SK-N-SH (cell line): Measurements from ENCODE around the gene PCNX1. TPM values are rescaled to one million over a fixed set of nuclear protein-coding genes. Genes with fewer than 3 reads are reported as not detected.

Experiments
- CTCF ChIA-PET: fragments of 300-600, 350-600 bp; formaldehyde crosslinking; extraction: SDS; loops from one replicate; lab custom pipeline; 2021; lab: Yijun Ruan, JAX
- POLR2A ChIA-PET: fragments of 350-600 bp; sonication (Branson Sonifier 250); formaldehyde crosslinking; extraction: SDS; loops from one replicate; lab custom pipeline; 2020; ENCODE audit warnings: antibody characterized with exemption, inconsistent platforms; lab: Yijun Ruan, JAX
- DNase-seq: peaks from one replicate; pipeline ENCODE4 v3.0.0; 2012
- H2AFZ ChIP-seq: fragments of 200-600 bp; sonication (generic); 2 replicates; pipeline ENCODE4 v1.8.1; 2016; ENCODE audit warnings: antibody characterized with exemption, mild to moderate bottlenecking, low read depth
- H3F3A ChIP-seq: fragments of 200-600 bp; sonication (generic); replicated peaks from 2 replicates; pipeline ENCODE3; 2016; ENCODE audit warnings: antibody characterized with exemption, mild to moderate bottlenecking; ENCODE audit not compliant: insufficient read depth
- H3K27ac ChIP-seq, 2 experiments: fragments of 200-500 bp in 1 of 2; fragments of 200-600 bp in 1 of 2; sonication (Bioruptor generic) in 1 of 2; sonication (generic), shearing (Covaris generic) in 1 of 2; 2 replicates each; pipeline versions ENCODE4 v1.5.1 to v1.6.1; 2014 to 2016; ENCODE audit warnings: low read depth in 2 of 2, inconsistent platforms in 1 of 2, low read length in 1 of 2, mild to moderate bottlenecking in 1 of 2, mixed read lengths in 1 of 2
- H3K27me3 ChIP-seq: fragments of 200-600 bp; sonication (generic), shearing (Covaris generic); 2 replicates; pipeline ENCODE4 v1.6.1; 2016; ENCODE audit warnings: mixed run types; ENCODE audit not compliant: insufficient read depth
- H3K36me3 ChIP-seq, 2 experiments: fragments of 200-500 bp in 1 of 2; fragments of 200-600 bp in 1 of 2; sonication (Bioruptor generic) in 1 of 2; sonication (generic) in 1 of 2; replicated peaks in 1 of 2; 2 replicates each; pipeline versions ENCODE3 to v1.5.1; 2014 to 2016; ENCODE audit warnings: low read length in 1 of 2, mild to moderate bottlenecking in 1 of 2; ENCODE audit not compliant: insufficient read depth in 2 of 2, control insufficient read depth in 1 of 2
- H3K4me1 ChIP-seq, 2 experiments: fragments of 200-500 bp in 1 of 2; fragments of 200-600 bp in 1 of 2; sonication (Bioruptor generic) in 1 of 2; sonication (generic), shearing (Covaris generic) in 1 of 2; 2 replicates each; pipeline versions ENCODE4 v1.5.1 to v1.6.1; 2014 to 2016; ENCODE audit warnings: low read depth in 1 of 2, low read length in 1 of 2, mixed run types in 1 of 2; ENCODE audit not compliant: insufficient read depth in 2 of 2, control insufficient read depth in 1 of 2
- H3K4me2 ChIP-seq: fragments of 200-600 bp; sonication (generic), shearing (Covaris generic); 2 replicates; pipeline ENCODE4 v1.6.1; 2017; ENCODE audit warnings: mixed run types
- H3K4me3 ChIP-seq, 2 experiments: fragments of 200-500 bp in 1 of 2; fragments of 200-600 bp in 1 of 2; sonication (Bioruptor generic) in 1 of 2; sonication (generic), shearing (Covaris generic) in 1 of 2; 2 replicates each; pipeline versions ENCODE4 v1.5.1 to v1.8.1; 2014 to 2016; ENCODE audit warnings: low read depth in 2 of 2, inconsistent platforms in 1 of 2, low read length in 1 of 2, mild to moderate bottlenecking in 1 of 2, mixed read lengths in 1 of 2, moderate library complexity in 1 of 2
- H3K79me2 ChIP-seq: fragments of 200-600 bp; sonication (generic); 2 replicates; pipeline ENCODE4 v1.8.1; 2017; ENCODE audit warnings: mild to moderate bottlenecking; ENCODE audit not compliant: insufficient read depth
- H3K9ac ChIP-seq: fragments of 200-600 bp; sonication (generic); 2 replicates; pipeline ENCODE4 v1.6.1; 2017; ENCODE audit warnings: mixed run types
- H3K9me2 ChIP-seq: fragments of 200-600 bp; sonication (generic); 2 replicates; pipeline ENCODE4 v1.6.1; 2017; ENCODE audit warnings: mixed run types
- H3K9me3 ChIP-seq: fragments of 200-600 bp; sonication (generic); 2 replicates; pipeline ENCODE4 v1.6.1; 2017; ENCODE audit warnings: mixed run types, mild to moderate bottlenecking, moderate library complexity
- H4K20me1 ChIP-seq: fragments of 200-600 bp; sonication (generic); 2 replicates; pipeline ENCODE4 v1.6.1; 2017; ENCODE audit warnings: mild to moderate bottlenecking, mixed run types; ENCODE audit not compliant: insufficient read depth
- ELF1 ChIP-seq: IDR thresholded peaks from 2 replicates; pipeline ENCODE4 v1.4.0; 2012
- FOXJ3 ChIP-seq: sonication (generic); formaldehyde crosslinking; IDR thresholded peaks from 2 replicates; pipeline ENCODE4 v1.5.1; 2020; ENCODE audit warnings: mild to moderate bottlenecking, missing genetic modification reagents
- GABPA ChIP-seq: IDR thresholded peaks from 2 replicates; pipeline ENCODE4 v1.4.0; 2012; ENCODE audit warnings: low read depth, mild to moderate bottlenecking
- GATA2 ChIP-seq: sonication (generic); formaldehyde crosslinking; IDR thresholded peaks from 2 replicates; pipeline ENCODE4 v1.5.0; 2020; ENCODE audit warnings: mild to moderate bottlenecking, missing genetic modification reagents
- MXI1 ChIP-seq: IDR thresholded peaks from 2 replicates; pipeline ENCODE4 v1.6.1; 2012; ENCODE audit warnings: mild to moderate bottlenecking, low read depth, low read length, improper control_type of control experiment
- NFIC ChIP-seq: IDR thresholded peaks from 2 replicates; pipeline ENCODE4 v1.4.0; 2012; ENCODE audit warnings: borderline replicate concordance
- NRF1 ChIP-seq: IDR thresholded peaks from 2 replicates; pipeline ENCODE4 v1.6.1; 2012; ENCODE audit warnings: low read depth, mild to moderate bottlenecking, low read length
- POLR2AphosphoS5 ChIP-seq: IDR thresholded peaks from 2 replicates; pipeline ENCODE4 v1.6.1; 2012; ENCODE audit warnings: low read depth, low read length
- RXRA ChIP-seq: IDR thresholded peaks from 2 replicates; pipeline ENCODE4 v1.4.0; 2012; ENCODE audit warnings: low read depth, mild to moderate bottlenecking, borderline replicate concordance
- TAF1 ChIP-seq: IDR thresholded peaks from 2 replicates; pipeline ENCODE4 v1.6.1; 2012; ENCODE audit warnings: low read depth, mild to moderate bottlenecking, low read length, moderate library complexity, borderline replicate concordance
- WGBS: methylation state at CpG from one replicate; pipeline ENCODE4 v1.1.6; 2017; ENCODE audit warnings: low lambda C conversion rate; 5-methylcytosine and 5-hydroxymethylcytosine counted together
- polyA plus RNA-seq, 3 experiments: library from polyadenylated mRNA; depleted of rRNA; stranded (reverse); fragments of >200 nt; gene quantifications; 2 replicates each; pipeline ENCODE4 v1.2.3, GENCODE V29; 2012
- TF ChIP-seq, protein P1 (sequence below): fragments of 150-350 bp; IDR thresholded peaks from 2 replicates; pipeline ENCODE4 v1.6.1; 2017; ENCODE audit warnings: antibody characterized with exemption, low read length, low read depth, borderline replicate concordance
- TF ChIP-seq, protein P2 (sequence below): IDR thresholded peaks from 2 replicates; pipeline ENCODE4 v1.4.0; 2012; ENCODE audit warnings: low read depth
- TF ChIP-seq, protein P3 (sequence below): IDR thresholded peaks from 2 replicates; pipeline ENCODE4; 2012
- TF ChIP-seq, protein P4 (sequence below): fragments of 150-350 bp; IDR thresholded peaks from 2 replicates; pipeline ENCODE4 v1.6.1; 2016; ENCODE audit warnings: mild to moderate bottlenecking, low read depth, low read length
- TF ChIP-seq, protein P5 (sequence below): IDR thresholded peaks from 2 replicates; pipeline ENCODE4 v1.4.0; 2012; ENCODE audit warnings: low read depth, borderline replicate concordance

The PCNX1 gene
- polyA plus RNA-seq, 1 of the 3 experiments (the other 2 are of a cell fraction): 9.4 TPM

DNA sequence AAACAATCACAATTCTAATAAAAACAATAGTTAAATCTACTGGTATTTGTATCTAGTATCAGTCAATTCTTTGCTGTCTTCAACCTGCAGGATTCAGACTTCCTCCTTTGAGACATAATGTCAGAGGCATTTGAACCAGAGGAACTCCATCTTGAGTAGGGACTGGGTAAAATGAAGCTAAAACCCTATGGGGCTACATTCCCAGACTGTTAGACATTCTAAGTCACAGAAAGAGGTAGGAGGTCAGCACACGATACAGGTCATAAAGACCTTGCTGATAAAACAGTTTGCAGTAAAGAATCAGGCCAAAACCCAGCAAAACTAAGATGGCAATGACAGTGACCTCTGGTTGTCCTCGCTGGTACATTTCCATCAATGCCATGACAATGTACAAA, 49.8 kb upstream of the PCNX1 start:
- peak overlapping the region; percentile 32; the same call in 1 of the 2 replicates for H3K4me2 ChIP-seq
- ChIA-PET CTCF (interaction anchor here (1.5 kb wide), 1 partner anchor 39 kb away, joined by 3 read pairs; no protein-coding TSS in a partner anchor), POLR2A (no interaction called here)
- H3K9me3 ChIP-seq: no peaks in the 10 kb centered on the region
- H3K27ac ChIP-seq: peak overlapping the region in 1 of 2 experiments; percentile 38; a peak in 2 of 4 replicates
- no peaks in the 10 kb centered on the region for H3K9me2 ChIP-seq
- peak overlapping the region; percentile 35; the same call in 1 of the 2 replicates for H2AFZ ChIP-seq
- H3K36me3 ChIP-seq: no peaks in the 10 kb centered on the region
- no peaks in the 10 kb centered on the region for H3K79me2 ChIP-seq
- H3K4me1 ChIP-seq: peaks cover 0 to 10% of the 10 kb centered on the region in 2 experiments; a peak in 1 of 4 replicates
- no peaks in the 10 kb centered on the region for H3K27me3 ChIP-seq
- DNase-seq: no peak
- no peaks in the 10 kb centered on the region for H4K20me1 ChIP-seq
- TF ChIP-seq, protein P1, sequence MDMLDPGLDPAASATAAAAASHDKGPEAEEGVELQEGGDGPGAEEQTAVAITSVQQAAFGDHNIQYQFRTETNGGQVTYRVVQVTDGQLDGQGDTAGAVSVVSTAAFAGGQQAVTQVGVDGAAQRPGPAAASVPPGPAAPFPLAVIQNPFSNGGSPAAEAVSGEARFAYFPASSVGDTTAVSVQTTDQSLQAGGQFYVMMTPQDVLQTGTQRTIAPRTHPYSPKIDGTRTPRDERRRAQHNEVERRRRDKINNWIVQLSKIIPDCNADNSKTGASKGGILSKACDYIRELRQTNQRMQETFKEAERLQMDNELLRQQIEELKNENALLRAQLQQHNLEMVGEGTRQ: no peak
- TF ChIP-seq GATA2 (CRISPR knock-in tag): no peak
- TF ChIP-seq RXRA: no peak
- no peak for TF ChIP-seq TAF1
- TF ChIP-seq, protein P2, sequence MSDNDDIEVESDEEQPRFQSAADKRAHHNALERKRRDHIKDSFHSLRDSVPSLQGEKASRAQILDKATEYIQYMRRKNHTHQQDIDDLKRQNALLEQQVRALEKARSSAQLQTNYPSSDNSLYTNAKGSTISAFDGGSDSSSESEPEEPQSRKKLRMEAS: no peak
- TF ChIP-seq, protein P3, sequence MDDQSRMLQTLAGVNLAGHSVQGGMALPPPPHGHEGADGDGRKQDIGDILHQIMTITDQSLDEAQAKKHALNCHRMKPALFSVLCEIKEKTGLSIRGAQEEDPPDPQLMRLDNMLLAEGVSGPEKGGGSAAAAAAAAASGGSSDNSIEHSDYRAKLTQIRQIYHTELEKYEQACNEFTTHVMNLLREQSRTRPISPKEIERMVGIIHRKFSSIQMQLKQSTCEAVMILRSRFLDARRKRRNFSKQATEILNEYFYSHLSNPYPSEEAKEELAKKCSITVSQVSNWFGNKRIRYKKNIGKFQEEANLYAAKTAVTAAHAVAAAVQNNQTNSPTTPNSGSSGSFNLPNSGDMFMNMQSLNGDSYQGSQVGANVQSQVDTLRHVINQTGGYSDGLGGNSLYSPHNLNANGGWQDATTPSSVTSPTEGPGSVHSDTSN: no peak
- TF ChIP-seq GABPA: no peak
- TF ChIP-seq, protein P4, sequence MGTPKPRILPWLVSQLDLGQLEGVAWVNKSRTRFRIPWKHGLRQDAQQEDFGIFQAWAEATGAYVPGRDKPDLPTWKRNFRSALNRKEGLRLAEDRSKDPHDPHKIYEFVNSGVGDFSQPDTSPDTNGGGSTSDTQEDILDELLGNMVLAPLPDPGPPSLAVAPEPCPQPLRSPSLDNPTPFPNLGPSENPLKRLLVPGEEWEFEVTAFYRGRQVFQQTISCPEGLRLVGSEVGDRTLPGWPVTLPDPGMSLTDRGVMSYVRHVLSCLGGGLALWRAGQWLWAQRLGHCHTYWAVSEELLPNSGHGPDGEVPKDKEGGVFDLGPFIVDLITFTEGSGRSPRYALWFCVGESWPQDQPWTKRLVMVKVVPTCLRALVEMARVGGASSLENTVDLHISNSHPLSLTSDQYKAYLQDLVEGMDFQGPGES: no peak
- no peak for TF ChIP-seq NRF1
- no peak for TF ChIP-seq ELF1
- no peak for TF ChIP-seq MXI1
- TF ChIP-seq, protein P5, sequence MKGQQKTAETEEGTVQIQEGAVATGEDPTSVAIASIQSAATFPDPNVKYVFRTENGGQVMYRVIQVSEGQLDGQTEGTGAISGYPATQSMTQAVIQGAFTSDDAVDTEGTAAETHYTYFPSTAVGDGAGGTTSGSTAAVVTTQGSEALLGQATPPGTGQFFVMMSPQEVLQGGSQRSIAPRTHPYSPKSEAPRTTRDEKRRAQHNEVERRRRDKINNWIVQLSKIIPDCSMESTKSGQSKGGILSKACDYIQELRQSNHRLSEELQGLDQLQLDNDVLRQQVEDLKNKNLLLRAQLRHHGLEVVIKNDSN: no peak
- TF ChIP-seq NFIC: no peak
- no peak for TF ChIP-seq FOXJ3 (CRISPR knock-in tag)
- no peak for TF ChIP-seq POLR2AphosphoS5
- H3K9ac ChIP-seq: no peak overlapping the region
- peaks cover 19% of the 10 kb centered on the region for H3F3A ChIP-seq
- H3K4me3 ChIP-seq: no peak overlapping the region
- 60% methylated on average over 2 of the region's 2 CpGs for WGBS
